ENCODE data around the gene POU6F1. TPM values are rescaled to one million over a fixed set of nuclear protein-coding genes. Genes with fewer than 3 reads are reported as not detected.
A peak's percentile ranks its signal among the peaks of the same experiment; 100 is the strongest.
"Not testable (repeated sequence)": the region's sequence is repeated elsewhere in the genome, so short reads cannot be mapped to it uniquely, and the experiment has no call there.

Gene POU6F1
- total RNA-seq, 1 experiment from 2014 or later = 6.9 TPM

DNA sequence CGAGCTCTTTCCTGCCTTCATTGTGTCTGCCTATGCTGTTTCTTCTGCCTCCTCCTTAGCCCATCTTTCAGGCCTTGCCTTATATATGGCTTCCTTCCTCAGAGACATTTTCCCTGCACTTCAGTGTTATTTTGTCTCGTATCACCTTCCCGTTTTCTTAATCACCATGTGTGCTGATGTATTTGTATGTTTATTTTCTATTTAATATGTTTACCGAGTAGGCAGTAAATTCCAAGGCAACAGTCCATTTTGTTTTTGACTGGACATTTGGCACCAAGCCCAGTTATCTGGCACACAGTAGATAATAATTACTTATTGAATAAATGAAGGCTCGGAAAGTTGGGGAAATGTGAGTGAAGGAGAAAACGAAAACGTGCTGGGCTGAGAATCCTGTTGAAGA lies 4.6 kb upstream of the POU6F1 start:
- Histone ChIP-seq H3K27ac (ENCODE audit: low read length) (no peak overlapping the region), H3F3A (ENCODE audit: low read length, unreplicated experiment) (no peaks in the 10 kb centered on the region), H3K36me3 (ENCODE audit: low read depth, low read length) (no peaks in the 10 kb centered on the region), H2AFZ (ENCODE audit: low read length) (0 out of 2 replicates have a peak overlapping the region, but pooled peaks have one; percentile 18), H3K4me2 (ENCODE audit: low read length) (peak overlapping the region; percentile 54; the same call in 1 of the 2 replicates), H3K9ac (ENCODE audit: low read length) (no peak overlapping the region), H3K9me2 (replicated peaks; ENCODE audit: low read length) (no peaks in the 10 kb centered on the region), H3K79me2 (ENCODE audit: low read length) (no peaks in the 10 kb centered on the region), H3K4me3 (ENCODE audit: low read length) (no peak overlapping the region), H4K20me1 (ENCODE audit: low read length) (no peaks in the 10 kb centered on the region), H3K4me1 (ENCODE audit: insufficient read depth, low read length) (no peaks in the 10 kb centered on the region), H3K9me3 (ENCODE audit: low read length) (no peaks in the 10 kb centered on the region), H3K27me3 (ENCODE audit: low read length) (no peaks in the 10 kb centered on the region)
- POLR2A ChIA-PET (ENCODE audit: unreplicated experiment) = no interaction called here
- peak; percentile 58 for ATAC-seq
- intact Hi-C loops (cut with micrococcal nuclease) = no loop called here
- TF ChIP-seq, protein P1, sequence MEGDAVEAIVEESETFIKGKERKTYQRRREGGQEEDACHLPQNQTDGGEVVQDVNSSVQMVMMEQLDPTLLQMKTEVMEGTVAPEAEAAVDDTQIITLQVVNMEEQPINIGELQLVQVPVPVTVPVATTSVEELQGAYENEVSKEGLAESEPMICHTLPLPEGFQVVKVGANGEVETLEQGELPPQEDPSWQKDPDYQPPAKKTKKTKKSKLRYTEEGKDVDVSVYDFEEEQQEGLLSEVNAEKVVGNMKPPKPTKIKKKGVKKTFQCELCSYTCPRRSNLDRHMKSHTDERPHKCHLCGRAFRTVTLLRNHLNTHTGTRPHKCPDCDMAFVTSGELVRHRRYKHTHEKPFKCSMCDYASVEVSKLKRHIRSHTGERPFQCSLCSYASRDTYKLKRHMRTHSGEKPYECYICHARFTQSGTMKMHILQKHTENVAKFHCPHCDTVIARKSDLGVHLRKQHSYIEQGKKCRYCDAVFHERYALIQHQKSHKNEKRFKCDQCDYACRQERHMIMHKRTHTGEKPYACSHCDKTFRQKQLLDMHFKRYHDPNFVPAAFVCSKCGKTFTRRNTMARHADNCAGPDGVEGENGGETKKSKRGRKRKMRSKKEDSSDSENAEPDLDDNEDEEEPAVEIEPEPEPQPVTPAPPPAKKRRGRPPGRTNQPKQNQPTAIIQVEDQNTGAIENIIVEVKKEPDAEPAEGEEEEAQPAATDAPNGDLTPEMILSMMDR (conservative IDR thresholded peaks at IDR 0.05; ENCODE audit: low read depth, low read length) = no peak
- no peak for TF ChIP-seq EZH2 (IDR thresholded peaks at IDR 0.05; ENCODE audit: low read length, unreplicated experiment)
- no peak for TF ChIP-seq EZH2phosphoT487 (IDR thresholded peaks at IDR 0.05; ENCODE audit: borderline replicate concordance, low read length)
- peak; percentile 46 for DNase-seq
- CTCF ChIA-PET = no interaction called here
- no TSS peak for BruUV-seq (replicated peaks)

DNA sequence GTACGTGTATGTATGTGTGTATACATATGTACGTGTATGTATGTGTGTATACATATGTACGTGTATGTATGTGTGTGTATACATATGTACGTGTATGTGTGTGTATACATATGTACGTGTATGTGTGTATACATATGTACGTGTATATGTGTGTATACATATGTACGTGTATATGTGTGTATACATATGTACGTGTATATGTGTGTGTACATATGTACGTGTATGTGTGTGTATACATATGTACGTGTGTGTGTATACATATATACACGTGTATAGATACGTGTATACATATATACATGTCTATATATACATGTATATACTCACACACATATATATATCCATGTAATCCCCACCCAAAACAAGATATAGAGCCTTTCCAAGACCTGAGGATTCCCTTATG lies 2.0 kb upstream of the POU6F1 start:
- H3K9me3 ChIP-seq (ENCODE audit: low read length); H3K27ac ChIP-seq (ENCODE audit: low read length); H3K4me2 ChIP-seq (ENCODE audit: low read length); H3K4me1 ChIP-seq (ENCODE audit: insufficient read depth, low read length); H4K20me1 ChIP-seq (ENCODE audit: low read length); H3K4me3 ChIP-seq (ENCODE audit: low read length); POLR2A ChIA-PET (ENCODE audit: unreplicated experiment); H3F3A ChIP-seq (ENCODE audit: low read length, unreplicated experiment); CTCF ChIA-PET; H3K27me3 ChIP-seq (ENCODE audit: low read length); ATAC-seq; H2AFZ ChIP-seq (ENCODE audit: low read length); intact Hi-C loops (cut with micrococcal nuclease); H3K9me2 ChIP-seq (replicated peaks; ENCODE audit: low read length); H3K36me3 ChIP-seq (ENCODE audit: low read depth, low read length); BruUV-seq (replicated peaks); DNase-seq; H3K79me2 ChIP-seq (ENCODE audit: low read length); H3K9ac ChIP-seq (ENCODE audit: low read length): not testable (repeated sequence)

DNA sequence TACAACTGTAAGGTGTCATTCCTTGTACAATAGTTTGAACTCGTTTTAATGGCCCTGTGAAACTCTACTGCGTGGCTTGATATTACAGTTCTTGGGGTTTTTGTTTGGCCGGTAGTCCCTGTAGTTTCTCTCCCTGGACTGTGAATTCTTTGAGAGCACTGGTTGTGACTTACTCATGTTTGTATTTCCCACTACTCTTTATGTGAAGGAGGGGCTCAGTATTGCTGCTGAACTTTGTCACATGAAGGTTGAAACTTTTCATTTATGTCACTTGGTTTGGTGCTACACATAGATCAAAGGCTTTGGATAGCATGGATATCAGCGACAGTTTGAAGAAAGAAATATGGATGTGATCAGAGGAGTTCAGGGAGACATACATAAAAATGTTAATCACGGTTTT lies 1.5 kb upstream of the POU6F1 start:
- Histone ChIP-seq H3K27me3 (ENCODE audit: low read length) (no peaks in the 10 kb centered on the region), H3F3A (ENCODE audit: low read length, unreplicated experiment) (no peaks in the 10 kb centered on the region), H3K9me2 (replicated peaks; ENCODE audit: low read length) (no peaks in the 10 kb centered on the region), H3K9me3 (ENCODE audit: low read length) (no peaks in the 10 kb centered on the region), H3K4me2 (ENCODE audit: low read length) (no peak overlapping the region), H3K4me3 (ENCODE audit: low read length) (no peak overlapping the region), H3K79me2 (ENCODE audit: low read length) (no peaks in the 10 kb centered on the region), H4K20me1 (ENCODE audit: low read length) (no peaks in the 10 kb centered on the region), H3K36me3 (ENCODE audit: low read depth, low read length) (no peaks in the 10 kb centered on the region), H3K27ac (ENCODE audit: low read length) (no peak overlapping the region), H2AFZ (ENCODE audit: low read length) (no peak overlapping the region), H3K9ac (ENCODE audit: low read length) (no peak overlapping the region), H3K4me1 (ENCODE audit: insufficient read depth, low read length) (no peaks in the 10 kb centered on the region)
- ChIA-PET CTCF (no interaction called here), POLR2A (ENCODE audit: unreplicated experiment) (no interaction called here)
- TF ChIP-seq, protein P1 (conservative IDR thresholded peaks at IDR 0.05; ENCODE audit: low read depth, low read length) = no peak
- TF ChIP-seq EZH2phosphoT487 (IDR thresholded peaks at IDR 0.05; ENCODE audit: borderline replicate concordance, low read length) (no peak), EZH2 (IDR thresholded peaks at IDR 0.05; ENCODE audit: low read length, unreplicated experiment) (no peak)
- DNase-seq = no peak
- intact Hi-C loops (cut with micrococcal nuclease) = no loop called here
- BruUV-seq (replicated peaks) = no TSS peak
- ATAC-seq = no peak

Measured in PC-3 (cell line).